CD1c-positive myeloid dendritic cell (primary cell): Measurements from ENCODE around the gene MTARC2.

Source experiments
- DNase-seq: peaks from one replicate; pipeline ENCODE4 v3.0.0-alpha.2; 2016; ENCODE audit errors: extremely low spot score

Gene MTARC2

DNA sequence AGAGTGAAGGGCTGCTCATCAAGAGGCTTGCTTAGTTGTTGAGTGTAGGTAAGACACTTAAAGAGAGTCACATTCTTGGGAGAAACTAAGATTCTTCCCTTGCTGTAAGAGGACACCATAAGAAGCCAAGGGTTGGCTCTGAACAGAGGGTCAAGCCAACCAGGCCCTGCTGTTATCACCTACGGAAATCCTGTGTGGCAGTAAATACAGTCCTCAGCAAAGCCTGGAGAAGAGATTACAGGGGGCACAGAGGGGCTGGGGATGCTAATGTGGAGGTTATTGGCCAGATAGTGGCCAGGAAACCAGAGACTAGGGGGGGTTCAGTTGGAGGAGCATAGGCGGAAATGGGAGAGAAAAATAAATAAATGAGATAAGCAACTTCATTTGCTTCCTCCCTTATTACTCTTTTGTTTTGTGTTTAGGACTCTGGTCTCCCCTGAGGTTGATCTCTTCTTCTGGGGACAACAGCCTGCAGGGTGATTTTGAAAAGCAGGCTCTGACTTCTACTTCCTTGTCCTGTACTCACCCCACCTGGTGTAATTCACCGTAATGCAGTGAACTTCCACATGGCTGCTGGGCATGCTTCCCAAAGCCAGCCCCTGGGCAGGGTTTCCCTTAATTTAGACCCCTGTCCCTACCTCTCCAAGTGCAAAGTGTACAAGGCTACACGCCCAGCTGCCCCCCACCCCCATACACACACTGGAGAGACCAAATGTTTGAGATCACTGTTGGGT lies 79.5 kb downstream of the MTARC2 start:
- DNase-seq = no peak

DNA sequence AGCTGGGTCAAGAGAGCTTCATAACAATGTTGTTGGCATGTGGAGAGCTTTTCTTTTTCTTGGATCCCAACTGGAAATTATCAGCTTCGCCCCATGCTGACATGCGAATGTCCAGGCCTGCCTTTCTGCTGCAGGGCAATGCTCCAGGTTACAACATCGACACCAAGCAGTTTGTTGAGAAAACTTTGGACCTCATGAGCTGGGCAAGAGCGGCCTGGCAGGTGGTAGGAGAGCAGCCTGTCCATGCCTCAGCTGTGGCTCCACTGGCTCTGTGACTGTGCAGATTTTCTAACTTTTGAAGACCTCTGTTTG lies 80.0 kb downstream of the MTARC2 start:
- no peak for DNase-seq

DNA sequence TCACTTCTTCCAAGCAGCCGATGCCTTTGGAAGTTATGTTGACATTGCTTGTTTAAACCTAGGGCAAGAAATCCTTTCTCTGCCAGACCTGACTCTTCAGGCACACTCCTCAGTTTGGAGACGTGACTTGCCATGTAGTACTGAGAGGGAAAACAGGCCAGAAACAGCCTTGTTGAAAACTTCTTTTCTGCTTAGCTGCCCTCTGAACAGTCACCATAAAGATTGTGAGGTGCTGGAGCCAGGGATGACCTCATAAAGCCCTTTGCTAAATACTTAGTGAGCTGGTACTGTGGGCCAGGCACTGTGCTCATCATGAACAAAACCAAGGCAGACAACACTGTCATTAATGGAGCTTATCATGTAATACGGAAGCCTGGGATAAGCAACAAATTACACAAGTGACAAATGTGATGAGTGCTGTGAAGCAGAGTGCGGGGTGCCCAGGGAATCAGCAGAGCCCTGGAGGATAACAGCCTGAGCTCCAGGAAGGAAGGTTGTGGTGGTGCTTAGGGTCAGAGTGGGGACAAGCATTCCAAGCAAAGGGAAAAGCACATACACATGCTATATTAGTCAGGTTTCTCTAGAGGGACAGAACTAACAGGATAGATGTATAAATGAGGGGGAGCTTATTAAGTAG lies 80.9 kb downstream of the MTARC2 start:
- DNase-seq = no peak

DNA sequence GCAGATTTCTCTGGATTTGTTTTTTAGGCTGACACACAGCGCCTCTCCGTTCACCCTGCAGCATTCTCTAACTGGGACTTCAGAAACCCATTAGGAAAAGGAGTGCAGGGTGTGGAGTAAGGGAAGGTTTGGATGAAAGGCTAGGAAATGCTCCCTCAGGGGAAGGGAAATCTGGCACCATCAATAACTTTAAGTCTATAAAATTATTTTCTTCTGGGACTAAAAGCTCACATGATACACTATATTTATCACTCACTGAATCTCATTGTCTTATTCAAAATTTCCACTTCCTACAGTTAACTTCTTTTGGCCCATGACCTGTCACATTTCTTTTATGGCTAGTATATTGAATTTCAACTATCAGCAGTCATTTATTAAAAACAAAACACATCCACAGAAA lies 85.3 kb downstream of the MTARC2 start:
- no peak for DNase-seq
